ENCODE measurements around the gene TNFSF10.

- TF ChIP-seq, protein P1, sequence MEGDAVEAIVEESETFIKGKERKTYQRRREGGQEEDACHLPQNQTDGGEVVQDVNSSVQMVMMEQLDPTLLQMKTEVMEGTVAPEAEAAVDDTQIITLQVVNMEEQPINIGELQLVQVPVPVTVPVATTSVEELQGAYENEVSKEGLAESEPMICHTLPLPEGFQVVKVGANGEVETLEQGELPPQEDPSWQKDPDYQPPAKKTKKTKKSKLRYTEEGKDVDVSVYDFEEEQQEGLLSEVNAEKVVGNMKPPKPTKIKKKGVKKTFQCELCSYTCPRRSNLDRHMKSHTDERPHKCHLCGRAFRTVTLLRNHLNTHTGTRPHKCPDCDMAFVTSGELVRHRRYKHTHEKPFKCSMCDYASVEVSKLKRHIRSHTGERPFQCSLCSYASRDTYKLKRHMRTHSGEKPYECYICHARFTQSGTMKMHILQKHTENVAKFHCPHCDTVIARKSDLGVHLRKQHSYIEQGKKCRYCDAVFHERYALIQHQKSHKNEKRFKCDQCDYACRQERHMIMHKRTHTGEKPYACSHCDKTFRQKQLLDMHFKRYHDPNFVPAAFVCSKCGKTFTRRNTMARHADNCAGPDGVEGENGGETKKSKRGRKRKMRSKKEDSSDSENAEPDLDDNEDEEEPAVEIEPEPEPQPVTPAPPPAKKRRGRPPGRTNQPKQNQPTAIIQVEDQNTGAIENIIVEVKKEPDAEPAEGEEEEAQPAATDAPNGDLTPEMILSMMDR (IDR thresholded peaks at IDR 0.05) = no peak
- TF ChIP-seq EP300 (IDR thresholded peaks at IDR 0.05) (no peak), POLR2A (IDR thresholded peaks at IDR 0.05) (no peak)
Measured at GRCh38 chr3:172543884-172544283, 20.7 kb upstream of the TNFSF10 start.

Measured in tibial nerve (tissue), 4 donors.